ENCODE results near the gene HOXB6. TPM values are rescaled to one million over a fixed set of nuclear protein-coding genes. Genes with fewer than 3 reads are reported as not detected.
A peak's percentile ranks its signal among the peaks of the same experiment; 100 is the strongest.

HOXB6 gene
- polyA plus RNA-seq, 3 donors, result not detected

DNA sequence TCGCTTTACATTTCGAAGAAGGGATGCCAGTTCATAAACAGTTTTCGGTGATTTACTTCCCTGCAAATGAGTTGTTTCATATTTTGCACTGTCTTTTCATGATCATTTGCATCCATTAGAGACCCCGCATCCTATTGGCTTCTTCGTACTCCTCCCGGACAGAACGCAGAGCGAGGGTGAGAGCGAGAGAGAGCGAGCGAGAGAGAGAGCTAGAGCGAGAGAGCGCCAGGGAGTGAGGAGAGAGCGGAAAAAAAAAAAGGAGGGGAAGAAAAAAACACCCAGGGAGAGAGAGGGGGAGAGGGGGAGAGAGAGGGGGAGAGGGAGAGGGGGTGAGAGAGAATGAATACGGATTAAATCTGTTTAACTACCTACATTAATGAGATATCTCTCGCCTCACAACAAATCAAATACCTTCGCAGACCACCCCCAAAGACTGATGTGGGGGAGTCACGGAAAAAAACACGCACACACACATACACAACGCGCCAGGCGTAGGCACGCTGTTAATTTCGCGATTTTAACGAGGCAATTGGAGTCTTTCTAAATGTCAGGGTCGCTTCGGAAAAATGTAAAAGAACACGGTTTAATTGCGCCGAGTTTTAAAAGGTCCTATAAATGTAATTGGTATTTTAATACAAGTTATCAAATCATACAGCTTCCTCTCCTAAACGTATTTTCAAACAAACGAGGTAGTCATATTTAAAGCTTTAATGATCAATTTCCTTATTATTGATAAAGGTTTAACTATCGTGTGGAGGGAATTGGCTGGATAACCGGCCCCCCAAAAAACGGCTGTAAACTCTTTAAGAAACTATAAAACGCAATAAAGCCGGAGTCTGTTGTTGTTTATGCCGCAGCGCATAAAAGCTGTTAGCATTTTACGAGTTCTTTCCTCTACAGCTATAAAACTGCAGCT is 10.5 kb upstream of the HOXB6 start, which contains the start of gene HOXB8:
TSS of gene HOXB8 (minus strand) at position 246 of the 916 bp plus-strand sequence. CDS start 588 bp downstream, outside the sequence.
- Mint-ChIP-seq H3K27ac (no peak within 1 kb of the TSS), H3K4me3 (peak within 1 kb of the TSS in 1 of 2 donors; percentile 84), H3K9me3 (peaks cover 0 to 42% (median 23%) of the 10 kb centered on the region in 7 donors), H3K27me3 (ENCODE audit: low read depth in 3 of 3) (peaks cover 97 to 99% (median 97%) of the 10 kb centered on the region in 3 donors), H3K36me3 (peaks cover 11 to 22% of the 10 kb centered on the region in 2 donors), H3K4me1 (peaks cover 38% of the 10 kb centered on the region)
- DNase-seq, result no peak
- H3K4me2 ChIP-seq (replicated peaks; ENCODE audit: extremely low read depth, low read length, poor library complexity, severe bottlenecking), result no peak within 1 kb of the TSS
- no peaks in the 10 kb centered on the region for H3K79me2 ChIP-seq (ENCODE audit: insufficient read depth, low read length)
- no peaks in the 10 kb centered on the region for H4K20me1 ChIP-seq (ENCODE audit: insufficient read depth, low read length)
- peaks cover 9 to 50% of the 10 kb centered on the region in 2 donors for H3K9me3 ChIP-seq (replicated peaks in 1 of 2; ENCODE audit: control insufficient read depth in 1 of 2, insufficient read depth in 1 of 2, low read length in 2 of 2)
- peaks cover 31 to 37% of the 10 kb centered on the region in 2 donors for H3K4me1 ChIP-seq (ENCODE audit: control insufficient read depth in 1 of 2, insufficient read depth in 2 of 2, low read length in 2 of 2)
- WGBS (ENCODE audit: insufficient coverage), result 0% methylated on average over 1 of the region's 41 CpGs
- no peak within 1 kb of the TSS for H2AFZ ChIP-seq (ENCODE audit: insufficient read depth, low read depth, low read length, poor library complexity, severe bottlenecking)
- H3K27ac ChIP-seq (ENCODE audit: low read depth in 1 of 2, low read length in 2 of 2), result no peak within 1 kb of the TSS
- intact Hi-C loops (cut with micrococcal nuclease), result loop anchor here in 1 of 2 donors (2.0 to 5.0 kb wide), 3 partner anchors 19 to 588 kb away; no protein-coding TSS in a partner anchor
- no peaks in the 10 kb centered on the region for H3K36me3 ChIP-seq (replicated peaks in 1 of 2; ENCODE audit: control insufficient read depth in 1 of 2, insufficient read depth in 2 of 2, low read length in 2 of 2)
- no peak within 1 kb of the TSS for H3K4me3 ChIP-seq (replicated peaks in 1 of 3; ENCODE audit: low read depth in 2 of 3, low read length in 3 of 3)
- H3K27me3 ChIP-seq (ENCODE audit: control insufficient read depth in 2 of 2, insufficient read depth in 2 of 2, low read length in 2 of 2), result peaks cover 80 to 99% of the 10 kb centered on the region in 2 donors
- H3K9ac ChIP-seq (ENCODE audit: insufficient read depth, low read length, poor library complexity, severe bottlenecking), result no peak within 1 kb of the TSS
- TF ChIP-seq, protein P1, sequence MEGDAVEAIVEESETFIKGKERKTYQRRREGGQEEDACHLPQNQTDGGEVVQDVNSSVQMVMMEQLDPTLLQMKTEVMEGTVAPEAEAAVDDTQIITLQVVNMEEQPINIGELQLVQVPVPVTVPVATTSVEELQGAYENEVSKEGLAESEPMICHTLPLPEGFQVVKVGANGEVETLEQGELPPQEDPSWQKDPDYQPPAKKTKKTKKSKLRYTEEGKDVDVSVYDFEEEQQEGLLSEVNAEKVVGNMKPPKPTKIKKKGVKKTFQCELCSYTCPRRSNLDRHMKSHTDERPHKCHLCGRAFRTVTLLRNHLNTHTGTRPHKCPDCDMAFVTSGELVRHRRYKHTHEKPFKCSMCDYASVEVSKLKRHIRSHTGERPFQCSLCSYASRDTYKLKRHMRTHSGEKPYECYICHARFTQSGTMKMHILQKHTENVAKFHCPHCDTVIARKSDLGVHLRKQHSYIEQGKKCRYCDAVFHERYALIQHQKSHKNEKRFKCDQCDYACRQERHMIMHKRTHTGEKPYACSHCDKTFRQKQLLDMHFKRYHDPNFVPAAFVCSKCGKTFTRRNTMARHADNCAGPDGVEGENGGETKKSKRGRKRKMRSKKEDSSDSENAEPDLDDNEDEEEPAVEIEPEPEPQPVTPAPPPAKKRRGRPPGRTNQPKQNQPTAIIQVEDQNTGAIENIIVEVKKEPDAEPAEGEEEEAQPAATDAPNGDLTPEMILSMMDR (IDR thresholded peaks at IDR 0.05), result no peak

DNA sequence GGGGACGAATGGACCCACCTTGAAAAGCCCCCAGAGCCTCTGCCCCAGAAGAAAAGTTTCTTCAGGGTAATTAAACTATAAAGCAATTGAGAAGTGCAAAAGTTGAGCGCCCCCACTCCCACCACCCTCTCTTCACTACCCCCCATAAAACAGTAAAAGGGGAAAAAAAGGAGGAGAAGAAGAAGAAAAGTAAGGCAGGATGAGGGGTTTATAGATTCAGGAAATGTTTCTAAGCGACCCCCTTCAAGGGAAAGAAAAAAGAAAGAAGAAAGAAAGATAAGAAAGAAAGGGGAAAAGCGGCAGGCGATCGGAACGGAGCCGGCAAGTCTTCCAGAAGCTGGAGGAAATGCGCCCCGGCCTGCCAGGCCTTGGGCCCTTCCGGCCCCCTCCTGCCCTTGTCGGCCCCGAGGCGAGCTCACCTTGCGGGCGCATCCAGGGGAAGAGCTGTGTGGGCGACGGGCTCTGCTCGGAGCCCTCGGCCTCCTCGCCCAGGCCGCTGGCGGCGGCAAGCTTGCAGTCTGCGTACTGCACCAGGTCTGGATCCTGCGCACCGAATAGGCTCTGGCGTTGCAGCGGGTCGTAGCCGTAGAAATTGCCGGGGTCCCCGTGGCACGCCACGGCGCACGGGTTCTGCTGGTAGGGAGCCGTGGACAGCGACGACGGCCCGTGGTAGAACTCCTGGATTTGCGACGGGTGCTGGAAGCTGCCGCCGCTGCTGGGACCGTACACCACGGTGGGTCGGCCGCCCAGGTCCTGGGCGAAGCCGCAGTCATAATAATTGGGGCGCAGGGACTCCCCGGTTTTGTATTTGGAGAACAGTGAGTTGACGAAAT is 9.3 kb upstream of the HOXB6 start:
- no peak overlapping the region for H3K27ac Mint-ChIP-seq
- H3K9me3 Mint-ChIP-seq, result peaks cover 0 to 49% (median 26%) of the 10 kb centered on the region in 7 donors
- H3K4me1 ChIP-seq (ENCODE audit: control insufficient read depth in 1 of 2, insufficient read depth in 2 of 2, low read length in 2 of 2), result peaks cover 36 to 43% of the 10 kb centered on the region in 2 donors
- H2AFZ ChIP-seq (ENCODE audit: insufficient read depth, low read depth, low read length, poor library complexity, severe bottlenecking), result no peak overlapping the region
- H3K4me1 Mint-ChIP-seq, result peaks cover 41% of the 10 kb centered on the region
- H3K4me3 ChIP-seq (replicated peaks in 1 of 3; ENCODE audit: low read depth in 2 of 3, low read length in 3 of 3), result no peak overlapping the region
- no peaks in the 10 kb centered on the region for H3K36me3 ChIP-seq (replicated peaks in 1 of 2; ENCODE audit: control insufficient read depth in 1 of 2, insufficient read depth in 2 of 2, low read length in 2 of 2)
- H3K27me3 ChIP-seq (ENCODE audit: control insufficient read depth in 2 of 2, insufficient read depth in 2 of 2, low read length in 2 of 2), result peaks cover 82 to 99% of the 10 kb centered on the region in 2 donors
- H3K36me3 Mint-ChIP-seq, result peaks cover 11 to 20% of the 10 kb centered on the region in 2 donors
- WGBS (ENCODE audit: insufficient coverage), result under 1% methylated on average over 53 of the region's 55 CpGs
- H3K79me2 ChIP-seq (ENCODE audit: insufficient read depth, low read length), result no peaks in the 10 kb centered on the region
- H3K4me3 Mint-ChIP-seq, result peak overlapping the region in 1 of 2 donors; percentile 68
- TF ChIP-seq, protein P1 (IDR thresholded peaks at IDR 0.05), result no peak
- H3K9ac ChIP-seq (ENCODE audit: insufficient read depth, low read length, poor library complexity, severe bottlenecking), result no peak overlapping the region
- intact Hi-C loops (cut with micrococcal nuclease), result loop anchor here in 1 of 2 donors (2.0 kb wide), 1 partner anchor 17 kb away; no protein-coding TSS in a partner anchor
- no peak overlapping the region for H3K4me2 ChIP-seq (replicated peaks; ENCODE audit: extremely low read depth, low read length, poor library complexity, severe bottlenecking)
- H3K27ac ChIP-seq (ENCODE audit: low read depth in 1 of 2, low read length in 2 of 2), result no peak overlapping the region
- H4K20me1 ChIP-seq (ENCODE audit: insufficient read depth, low read length), result no peaks in the 10 kb centered on the region
- no peak for DNase-seq
- peaks cover 98 to 99% (median 98%) of the 10 kb centered on the region in 3 donors for H3K27me3 Mint-ChIP-seq (ENCODE audit: low read depth in 3 of 3)
- peaks cover 9 to 52% of the 10 kb centered on the region in 2 donors for H3K9me3 ChIP-seq (replicated peaks in 1 of 2; ENCODE audit: control insufficient read depth in 1 of 2, insufficient read depth in 1 of 2, low read length in 2 of 2)

Measured in CD14-positive monocyte (primary cell).